Neutrophil (primary cell): ENCODE data around the gene C1QTNF9.

Experiments
- H3K27ac ChIP-seq: fragments of 200-600 bp; sonication (generic); 2 replicates; pipeline ENCODE4 v1.5.1; 2016; ENCODE audit warnings: mild to moderate bottlenecking, moderate library complexity
- H3K27me3 ChIP-seq: fragments of 200-600 bp; sonication (generic); 2 replicates; pipeline ENCODE4 v1.6.0; 2016; ENCODE audit warnings: mild to moderate bottlenecking
- H3K36me3 ChIP-seq: fragments of 200-600 bp; sonication (generic); 2 replicates; pipeline ENCODE4 v1.5.1; 2017
- H3K4me1 ChIP-seq, 2 experiments: fragments of 200-600 bp in 1 of 2; sonication (generic) in 1 of 2; 1 replicate in 1 of 2; 2 replicates in 1 of 2; pipeline versions ENCODE4 v1.5.1 to v1.6.1; 2013 to 2016; ENCODE audit warnings: low read depth in 1 of 2, low read length in 1 of 2, mild to moderate bottlenecking in 1 of 2, moderate library complexity in 1 of 2; ENCODE audit not compliant: control insufficient read depth in 1 of 2, insufficient read depth in 1 of 2
- H3K4me3 ChIP-seq, 2 experiments: fragments of 200-600 bp in 1 of 2; sonication (generic) in 1 of 2; 1 replicate in 1 of 2; 2 replicates in 1 of 2; pipeline ENCODE4 v1.5.1; 2013 to 2016; ENCODE audit warnings: low read depth in 1 of 2, low read length in 1 of 2, mild to moderate bottlenecking in 1 of 2, moderate library complexity in 1 of 2
- H3K9me3 ChIP-seq: fragments of 200-600 bp; sonication (generic); 2 replicates; pipeline ENCODE4 v1.5.1; 2016
- CTCF ChIP-seq: fragments of 200-600 bp; sonication (generic); IDR thresholded peaks from 2 replicates; pipeline ENCODE4 v1.5.1; 2016; ENCODE audit warnings: antibody characterized with exemption

Gene C1QTNF9

GRCh38 chr13:24276861-24277260, 32.5 kb upstream of the C1QTNF9 start:
- peaks cover 11% of the 10 kb centered on the region for H3K36me3 ChIP-seq
- no peak for TF ChIP-seq CTCF
- no peaks in the 10 kb centered on the region for H3K27me3 ChIP-seq
- peak overlapping the region; percentile 88 for H3K27ac ChIP-seq
- no peaks in the 10 kb centered on the region for H3K9me3 ChIP-seq
- H3K4me3 ChIP-seq, result peak overlapping the region; percentile 31
- H3K4me1 ChIP-seq, result peaks cover 94 to 100% of the 10 kb centered on the region in 2 experiments

- no peaks in the 10 kb centered on the region for H3K27me3 ChIP-seq
- H3K9me3 ChIP-seq, result no peaks in the 10 kb centered on the region
- H3K36me3 ChIP-seq, result peaks cover 20% of the 10 kb centered on the region
- no peak overlapping the region for H3K4me3 ChIP-seq
- no peak for TF ChIP-seq CTCF
- peak overlapping the region; percentile 88 for H3K27ac ChIP-seq
- H3K4me1 ChIP-seq, result peaks cover 91 to 93% of the 10 kb centered on the region in 2 experiments
Observed at GRCh38 chr13:24277761-24278160, 31.6 kb upstream of the C1QTNF9 start.

- Histone ChIP-seq H3K4me1 (peaks cover 74 to 75% of the 10 kb centered on the region in 2 experiments), H3K36me3 (peaks cover 37% of the 10 kb centered on the region), H3K27me3 (no peaks in the 10 kb centered on the region), H3K4me3 (peak overlapping the region; percentile 16 to 43), H3K27ac (peak overlapping the region; percentile 88), H3K9me3 (no peaks in the 10 kb centered on the region)
- TF ChIP-seq CTCF, result no peak
Observed at GRCh38 chr13:24279327-24280110, 29.9 kb upstream of the C1QTNF9 start.

- Histone ChIP-seq H3K9me3 (no peaks in the 10 kb centered on the region), H3K4me1 (peaks cover 62 to 66% of the 10 kb centered on the region in 2 experiments), H3K27me3 (no peaks in the 10 kb centered on the region), H3K27ac (peak overlapping the region; percentile 88), H3K36me3 (peaks cover 49% of the 10 kb centered on the region), H3K4me3 (peak overlapping the region in 1 of 2 experiments; percentile 43)
- no peak for TF ChIP-seq CTCF
Observed at GRCh38 chr13:24280720-24281119, 28.7 kb upstream of the C1QTNF9 start.

GRCh38 chr13:24281188-24282008, 28.0 kb upstream of the C1QTNF9 start:
- no peak for TF ChIP-seq CTCF
- Histone ChIP-seq H3K4me3 (peak overlapping the region in 1 of 2 experiments; percentile 43), H3K4me1 (peaks cover 55 to 59% of the 10 kb centered on the region in 2 experiments), H3K27ac (peak overlapping the region; percentile 88), H3K9me3 (no peaks in the 10 kb centered on the region), H3K36me3 (peaks cover 56% of the 10 kb centered on the region), H3K27me3 (no peaks in the 10 kb centered on the region)
